ENCODE results near the gene NTM.

DNA sequence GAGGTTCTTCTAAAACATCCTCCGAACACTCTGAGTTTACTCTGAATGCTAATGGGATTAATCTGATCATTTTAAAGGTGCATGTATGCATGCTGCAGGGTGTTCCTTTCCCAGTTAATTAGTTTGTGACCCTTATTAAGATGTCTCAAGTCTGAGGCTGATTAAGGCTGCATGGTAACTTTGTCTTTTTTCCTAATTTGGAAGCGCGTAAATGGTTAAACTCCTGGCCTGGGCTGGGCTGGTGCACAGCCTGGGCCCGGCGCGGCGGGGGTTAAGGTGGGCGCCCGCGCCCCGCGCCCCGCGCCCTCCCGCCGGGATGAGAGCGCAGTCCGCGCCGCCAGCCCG lies 539.7 kb downstream of the NTM start:
- TF ChIP-seq, protein P1, sequence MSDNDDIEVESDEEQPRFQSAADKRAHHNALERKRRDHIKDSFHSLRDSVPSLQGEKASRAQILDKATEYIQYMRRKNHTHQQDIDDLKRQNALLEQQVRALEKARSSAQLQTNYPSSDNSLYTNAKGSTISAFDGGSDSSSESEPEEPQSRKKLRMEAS (IDR thresholded peaks at IDR 0.05; ENCODE audit: insufficient read depth, insufficient read length), result no peak
- TF ChIP-seq, protein P2, sequence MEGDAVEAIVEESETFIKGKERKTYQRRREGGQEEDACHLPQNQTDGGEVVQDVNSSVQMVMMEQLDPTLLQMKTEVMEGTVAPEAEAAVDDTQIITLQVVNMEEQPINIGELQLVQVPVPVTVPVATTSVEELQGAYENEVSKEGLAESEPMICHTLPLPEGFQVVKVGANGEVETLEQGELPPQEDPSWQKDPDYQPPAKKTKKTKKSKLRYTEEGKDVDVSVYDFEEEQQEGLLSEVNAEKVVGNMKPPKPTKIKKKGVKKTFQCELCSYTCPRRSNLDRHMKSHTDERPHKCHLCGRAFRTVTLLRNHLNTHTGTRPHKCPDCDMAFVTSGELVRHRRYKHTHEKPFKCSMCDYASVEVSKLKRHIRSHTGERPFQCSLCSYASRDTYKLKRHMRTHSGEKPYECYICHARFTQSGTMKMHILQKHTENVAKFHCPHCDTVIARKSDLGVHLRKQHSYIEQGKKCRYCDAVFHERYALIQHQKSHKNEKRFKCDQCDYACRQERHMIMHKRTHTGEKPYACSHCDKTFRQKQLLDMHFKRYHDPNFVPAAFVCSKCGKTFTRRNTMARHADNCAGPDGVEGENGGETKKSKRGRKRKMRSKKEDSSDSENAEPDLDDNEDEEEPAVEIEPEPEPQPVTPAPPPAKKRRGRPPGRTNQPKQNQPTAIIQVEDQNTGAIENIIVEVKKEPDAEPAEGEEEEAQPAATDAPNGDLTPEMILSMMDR (IDR thresholded peaks at IDR 0.05; ENCODE audit: extremely low read depth in 1 of 2, insufficient read depth in 1 of 2, low read depth in 1 of 2, low read length in 2 of 2), result no peak
- TF ChIP-seq EZH2 (IDR thresholded peaks at IDR 0.05; ENCODE audit: borderline replicate concordance, low read depth, low read length, severe bottlenecking) (peak; percentile 47), POLR2A (IDR thresholded peaks at IDR 0.05; ENCODE audit: low read depth, low read length) (no peak), POLR2AphosphoS5 (IDR thresholded peaks at IDR 0.05; ENCODE audit: insufficient read depth, low read depth, low read length) (no peak), FOS (IDR thresholded peaks at IDR 0.05; ENCODE audit: borderline replicate concordance, insufficient read depth, low read length) (no peak), JUN (IDR thresholded peaks at IDR 0.05; ENCODE audit: borderline replicate concordance, insufficient read depth, insufficient read length, low read depth) (no peak), MYC (IDR thresholded peaks at IDR 0.05; ENCODE audit: low read depth, low read length) (no peak), GATA2 (IDR thresholded peaks at IDR 0.05; ENCODE audit: insufficient read depth, insufficient read length, low read depth, low read length) (no peak)

Measured in endothelial cell of umbilical vein (primary cell).